Hippocampal formation (tissue), 2 donors: ENCODE data around the gene TRIM26.
"Not testable (repeated sequence)": the region's sequence is repeated elsewhere in the genome, so short reads cannot be mapped to it uniquely, and the experiment has no call there.

Experiments used
- DNase-seq, 2 donors: peaks; one replicate each; lab custom pipeline; 2025; lab: John Stamatoyannopoulos, UW

TRIM26 gene

GRCh38 chr6:30154709-30155519 is 58.3 kb downstream of the TRIM26 start:
- DNase-seq, result no peak

GRCh38 chr6:30154061-30154460 is 59.1 kb downstream of the TRIM26 start:
- DNase-seq, result no peak

- no peak for DNase-seq
Measured at GRCh38 chr6:30152910-30153610, 60.1 kb downstream of the TRIM26 start.

- no peak for DNase-seq
Measured at GRCh38 chr6:30152016-30152673, 61.1 kb downstream of the TRIM26 start.

GRCh38 chr6:30151580-30151979 is 61.6 kb downstream of the TRIM26 start:
- DNase-seq, result no peak

- DNase-seq, result no peak
Measured at GRCh38 chr6:30150671-30151395, 62.4 kb downstream of the TRIM26 start.

- no peak for DNase-seq
Measured at GRCh38 chr6:30149858-30150550, 63.2 kb downstream of the TRIM26 start.

- DNase-seq, result no peak
Measured at GRCh38 chr6:30149234-30149633, 64.0 kb downstream of the TRIM26 start.

GRCh38 chr6:30147096-30147495 is 66.1 kb downstream of the TRIM26 start:
- DNase-seq, result no peak

GRCh38 chr6:30145818-30146217 is 67.4 kb downstream of the TRIM26 start:
- DNase-seq, result no peak

GRCh38 chr6:30144811-30145210 is 68.4 kb downstream of the TRIM26 start:
- no peak for DNase-seq

- no peak for DNase-seq
Measured at GRCh38 chr6:30143780-30144179, 69.4 kb downstream of the TRIM26 start.

GRCh38 chr6:30142665-30143064 is 70.5 kb downstream of the TRIM26 start:
- DNase-seq, result no peak

GRCh38 chr6:30140240-30140639 is 73.0 kb downstream of the TRIM26 start:
- DNase-seq, result not testable (repeated sequence)

GRCh38 chr6:30136570-30137286 is 76.5 kb downstream of the TRIM26 start:
- DNase-seq, result no peak

- DNase-seq, result no peak
Measured at GRCh38 chr6:30135757-30136156, 77.4 kb downstream of the TRIM26 start, which contains the start of gene TRIM40. Gene TRIM40, plus strand, starts transcription at chr6:30136140. Its CDS starts 897 bp downstream, at chr6:30137037.

GRCh38 chr6:30135147-30135546 is 78.1 kb downstream of the TRIM26 start:
- DNase-seq, result no peak
